HTERT RPE-1 (cell line): ENCODE data around the gene CNMD.
"Not testable (repeated sequence)": the region's sequence is repeated elsewhere in the genome, so short reads cannot be mapped to it uniquely, and the experiment has no call there.

ENCODE experiments used
- in situ Hi-C: fragments of 300-500 bp; cut with MboI; formaldehyde crosslinking; loops from 4 replicates; pipeline ENCODE4 v1.14.3; 2020; ENCODE audit warnings: low sequenced_read_pairs

The CNMD gene

GRCh38 chr13:52744842-52745375 is 5.3 kb upstream of the CNMD start:
- in situ Hi-C loops: no loop called here

GRCh38 chr13:52743988-52744387 is 4.4 kb upstream of the CNMD start:
- in situ Hi-C loops: no loop called here

GRCh38 chr13:52743569-52743968 is 3.9 kb upstream of the CNMD start:
- in situ Hi-C loops: no loop called here

GRCh38 chr13:52738719-52739467 is 727 bp downstream of the CNMD start:
- in situ Hi-C loops: no loop called here

GRCh38 chr13:52737965-52738364 is 1.7 kb downstream of the CNMD start:
- in situ Hi-C loops: no loop called here

- in situ Hi-C loops: no loop called here
These were observed 2.2 kb downstream of the CNMD start for GRCh38 chr13:52737451-52737850.

GRCh38 chr13:52736891-52737290 is 2.7 kb downstream of the CNMD start:
- in situ Hi-C loops: no loop called here

- in situ Hi-C loops: no loop called here
These were observed 5.5 kb downstream of the CNMD start for GRCh38 chr13:52734075-52734623.

GRCh38 chr13:52726258-52726657 is 13.4 kb downstream of the CNMD start:
- in situ Hi-C loops: no loop called here

GRCh38 chr13:52725302-52725701 is 14.3 kb downstream of the CNMD start:
- in situ Hi-C loops: no loop called here

GRCh38 chr13:52723181-52723580 is 16.4 kb downstream of the CNMD start:
- in situ Hi-C loops: no loop called here

- in situ Hi-C loops: not testable (repeated sequence)
These were observed 18.3 kb downstream of the CNMD start for GRCh38 chr13:52721356-52721755.

GRCh38 chr13:52720904-52721303 is 18.7 kb downstream of the CNMD start:
- in situ Hi-C loops: not testable (repeated sequence)

- in situ Hi-C loops: no loop called here
These were observed 25.7 kb downstream of the CNMD start for GRCh38 chr13:52713894-52714293.

- in situ Hi-C loops: no loop called here
These were observed 27.2 kb downstream of the CNMD start for GRCh38 chr13:52712385-52712784.

GRCh38 chr13:52711286-52711685 is 28.3 kb downstream of the CNMD start:
- in situ Hi-C loops: no loop called here

GRCh38 chr13:52708266-52708665 is 31.4 kb downstream of the CNMD start:
- in situ Hi-C loops: not testable (repeated sequence)

- in situ Hi-C loops: no loop called here
These were observed 32.2 kb downstream of the CNMD start for GRCh38 chr13:52707375-52707774.

- in situ Hi-C loops: no loop called here
These were observed 33.5 kb downstream of the CNMD start for GRCh38 chr13:52706081-52706480.

GRCh38 chr13:52703482-52703881 is 36.1 kb downstream of the CNMD start:
- in situ Hi-C loops: no loop called here

GRCh38 chr13:52701728-52702465 is 37.7 kb downstream of the CNMD start:
- in situ Hi-C loops: no loop called here

- in situ Hi-C loops: no loop called here
These were observed 43.1 kb downstream of the CNMD start for GRCh38 chr13:52696566-52696965.
